WTC11 (cell line): ENCODE measurements around the gene SOAT2. TPM values are rescaled to one million over a fixed set of nuclear protein-coding genes. Genes with fewer than 3 reads are reported as not detected.

Experiments
- ATAC-seq: fragments of 200-7000 bp; cut with Tn5 transposase; 2 replicates; pipeline ENCODE4 v1.10.0; 2021; ENCODE audit warnings: mild to moderate bottlenecking, moderate library complexity
- CTCF ChIA-PET: fragments of 300-600 bp; sonication (Branson Sonifier 250); formaldehyde crosslinking; loops from one replicate; lab custom pipeline; 2021; ENCODE audit warnings: antibody characterized with exemption; lab: Charles Lee
- POLR2A ChIA-PET: fragments of 350-600 bp; sonication (Branson Sonifier 250); formaldehyde crosslinking; loops from one replicate; lab custom pipeline; 2021; ENCODE audit warnings: antibody characterized with exemption; lab: Charles Lee
- DNase-seq: peaks from one replicate; pipeline ENCODE4 v3.0.0; 2021; ENCODE audit warnings: low spot score
- H3K27ac Mint-ChIP-seq: 2 replicates; pipeline ENCODE4 v1.8.0; 2021; ENCODE audit warnings: mixed read lengths
- H3K27me3 Mint-ChIP-seq: 2 replicates; pipeline ENCODE4 v1.8.0; 2021; ENCODE audit warnings: low read depth, mild to moderate bottlenecking, moderate library complexity, mixed read lengths
- H3K36me3 Mint-ChIP-seq: 2 replicates; pipeline ENCODE4 v1.8.0; 2021; ENCODE audit warnings: mixed read lengths
- H3K4me1 Mint-ChIP-seq: 2 replicates; pipeline ENCODE4 v1.8.0; 2022; ENCODE audit warnings: mixed read lengths
- H3K4me3 Mint-ChIP-seq: 2 replicates; pipeline ENCODE4 v1.8.0; 2021; ENCODE audit warnings: mild to moderate bottlenecking, moderate library complexity, mixed read lengths
- H3K9me3 Mint-ChIP-seq: 2 replicates; pipeline ENCODE4 v1.8.0; 2021; ENCODE audit warnings: mixed read lengths
- ATF6 ChIP-seq: sonication (generic); formaldehyde crosslinking; IDR thresholded peaks from 2 replicates; pipeline ENCODE4 v1.8.1; 2023; ENCODE audit warnings: mild to moderate bottlenecking, missing genetic modification reagents
- E2F4 ChIP-seq: sonication (generic); formaldehyde crosslinking; IDR thresholded peaks from 2 replicates; pipeline ENCODE4 v1.8.1; 2022; ENCODE audit warnings: low read depth, mild to moderate bottlenecking, moderate library complexity, missing genetic modification reagents, borderline replicate concordance
- FOXK1 ChIP-seq: sonication (generic); formaldehyde crosslinking; IDR thresholded peaks from 2 replicates; pipeline ENCODE4 v1.8.0; 2022; ENCODE audit warnings: mild to moderate bottlenecking, moderate library complexity, missing genetic modification reagents
- FOXP1 ChIP-seq: sonication (generic); formaldehyde crosslinking; IDR thresholded peaks from 2 replicates; pipeline ENCODE4 v1.8.0; 2022; ENCODE audit warnings: missing genetic modification reagents, mild to moderate bottlenecking, moderate library complexity, borderline replicate concordance
- JAZF1 ChIP-seq: fragments of 250-450 bp; sonication (Bioruptor Pico); IDR thresholded peaks from 2 replicates; pipeline ENCODE4 v1.9.0; 2021; ENCODE audit warnings: moderate library complexity, mild to moderate bottlenecking, inconsistent platforms
- NFATC4 ChIP-seq: fragments of 250-450 bp; sonication (Bioruptor Pico); IDR thresholded peaks from 2 replicates; pipeline ENCODE4 v1.9.0; 2021; ENCODE audit warnings: mild to moderate bottlenecking
- OVOL2 ChIP-seq: fragments of 250-450 bp; sonication (Bioruptor Pico); IDR thresholded peaks from 2 replicates; pipeline ENCODE4 v1.9.0; 2021; ENCODE audit warnings: mild to moderate bottlenecking, borderline replicate concordance
- RELA ChIP-seq: sonication (generic); formaldehyde crosslinking; IDR thresholded peaks from 2 replicates; pipeline ENCODE4 v1.8.1; 2022; ENCODE audit warnings: missing genetic modification reagents, mild to moderate bottlenecking, borderline replicate concordance
- SMAD4 ChIP-seq: sonication (generic); formaldehyde crosslinking; IDR thresholded peaks from 2 replicates; pipeline ENCODE4 v1.8.0; 2022; ENCODE audit warnings: mild to moderate bottlenecking, missing genetic modification reagents
- TEAD1 ChIP-seq: sonication (generic); formaldehyde crosslinking; IDR thresholded peaks from 2 replicates; pipeline ENCODE4 v1.8.0; 2022; ENCODE audit warnings: mild to moderate bottlenecking, missing genetic modification reagents
- TP53 ChIP-seq: sonication (generic); formaldehyde crosslinking; IDR thresholded peaks from 2 replicates; pipeline ENCODE4 v1.8.1; 2023; ENCODE audit warnings: mild to moderate bottlenecking, missing genetic modification reagents
- ZBTB21 ChIP-seq: sonication (generic); formaldehyde crosslinking; IDR thresholded peaks from 2 replicates; pipeline ENCODE4 v1.8.1; 2023; ENCODE audit warnings: mild to moderate bottlenecking, missing genetic modification reagents, borderline replicate concordance
- ZNF138 ChIP-seq: sonication (generic); formaldehyde crosslinking; conservative IDR thresholded peaks from 2 replicates; pipeline ENCODE4 v1.8.1; 2022; ENCODE audit warnings: mild to moderate bottlenecking, moderate library complexity, missing genetic modification reagents
- ZNF232 ChIP-seq: sonication (generic); formaldehyde crosslinking; IDR thresholded peaks from 2 replicates; pipeline ENCODE4 v1.8.0; 2022; ENCODE audit warnings: mild to moderate bottlenecking, missing genetic modification reagents
- ZNF263 ChIP-seq: sonication (generic); formaldehyde crosslinking; IDR thresholded peaks from 2 replicates; pipeline ENCODE4 v1.8.1; 2022; ENCODE audit warnings: low read depth, mild to moderate bottlenecking, moderate library complexity, missing genetic modification reagents
- ZNF512 ChIP-seq: sonication (generic); formaldehyde crosslinking; IDR thresholded peaks from 2 replicates; pipeline ENCODE4 v1.8.1; 2022; ENCODE audit warnings: missing genetic modification reagents, borderline replicate concordance
- ZNF532 ChIP-seq: fragments of 250-450 bp; sonication (Bioruptor Pico); IDR thresholded peaks from 2 replicates; pipeline ENCODE4 v1.9.0; 2021; ENCODE audit warnings: mild to moderate bottlenecking, borderline replicate concordance
- total RNA-seq: library from RNA; stranded (reverse); gene quantifications from 3 replicates; pipeline ENCODE4 v1.2.3, GENCODE V29; 2021

Gene SOAT2
- total RNA-seq, 1 experiment from 2014 or later: not detected

GRCh38 chr12:53101266-53101665, 2.0 kb upstream of the SOAT2 start (continued):
- no peak for TF ChIP-seq ATF6 (CRISPR knock-in tag)
- no peak for TF ChIP-seq TP53
- TF ChIP-seq, all 79 proteins: peak for 0

- POLR2A ChIA-PET: no interaction called here
- TF ChIP-seq OVOL2 (CRISPR knock-in tag) (no peak), SMAD4 (CRISPR knock-in tag) (no peak), FOXP1 (no peak), ZNF512 (CRISPR knock-in tag) (no peak), ZNF263 (CRISPR knock-in tag) (no peak), JAZF1 (CRISPR knock-in tag) (no peak), NFATC4 (CRISPR knock-in tag) (no peak)
- Mint-ChIP-seq H3K4me1 (peaks cover 22% of the 10 kb centered on the region), H3K27ac (no peak overlapping the region), H3K27me3 (peaks cover 35% of the 10 kb centered on the region), H3K9me3 (no peaks in the 10 kb centered on the region), H3K36me3 (no peaks in the 10 kb centered on the region), H3K4me3 (no peak overlapping the region)
- CTCF ChIA-PET: interaction anchor here (0.5 to 14.6 kb wide), 12 partner anchors 8 to 250 kb away, joined by 3 to 474 read pairs (median 6); partner anchors contain the start of genes AAAS and SPRYD3
- no peak for ATAC-seq
- no peak for DNase-seq
Measured at GRCh38 chr12:53101931-53102781, 1.1 kb upstream of the SOAT2 start.

GRCh38 chr12:53103860-53104305, 597 bp downstream of the SOAT2 start:
- no peak for ATAC-seq
- CTCF ChIA-PET: interaction anchor here (0.5 to 14.6 kb wide), 11 partner anchors 9 to 217 kb away, joined by 3 to 474 read pairs (median 6); partner anchors contain the start of gene AAAS
- Mint-ChIP-seq H3K27me3 (peaks cover 24% of the 10 kb centered on the region), H3K4me3 (no peak overlapping the region), H3K27ac (no peak overlapping the region), H3K4me1 (peaks cover 16% of the 10 kb centered on the region), H3K36me3 (no peaks in the 10 kb centered on the region), H3K9me3 (no peaks in the 10 kb centered on the region)
- no peak for DNase-seq
- TF ChIP-seq ZNF532 (no peak), RELA (CRISPR knock-in tag) (no peak), ZNF138 (CRISPR knock-in tag) (no peak), ZBTB21 (no peak), E2F4 (CRISPR knock-in tag) (no peak), FOXK1 (CRISPR knock-in tag) (no peak), ZNF232 (no peak), TEAD1 (CRISPR knock-in tag) (no peak)
- POLR2A ChIA-PET: no interaction called here
